ENCODE data around the gene PDZD2. TPM values are rescaled to one million over a fixed set of nuclear protein-coding genes. Genes with fewer than 3 reads are reported as not detected.

PDZD2 gene
- 10 to 100 TPM in 2 of 9 donors, 1 to 10 TPM in 7; 2.8 to 10.3 (median 8.3) TPM for total RNA-seq
- polyA plus RNA-seq = 1 to 10 TPM; 2.2 to 4.3 (median 3.1) TPM
- long read RNA-seq, donor 1 = 0 reads
- long read RNA-seq, donor 2 = 0 reads
- long read RNA-seq, donor 3 = 0 reads
- long read RNA-seq, donor 4, partial matches to known transcripts = 0 of 1 reads
- long read RNA-seq, donor 4, other reads (novel, unspliced or antisense) = 1 of 1 reads
- long read RNA-seq, donor 5, partial matches to known transcripts = 4 of 10 reads
- long read RNA-seq, donor 5, other reads (novel, unspliced or antisense) = 6 of 10 reads
- long read RNA-seq, donor 6, partial matches to known transcripts = 0 of 1 reads
- long read RNA-seq, donor 6, other reads (novel, unspliced or antisense) = 1 of 1 reads
- long read RNA-seq, donor 7, partial matches to known transcripts = 0 of 16 reads
- long read RNA-seq, donor 7, other reads (novel, unspliced or antisense) = 16 of 16 reads
- long read RNA-seq, donor 8 = 0 reads
- long read RNA-seq, donor 9, partial matches to known transcripts = 47 of 47 reads
- long read RNA-seq, donor 9, other reads (novel, unspliced or antisense) = 0 of 47 reads
- long read RNA-seq, donor 10 = 0 reads

- H3K27me3 ChIP-seq = no peaks in the 10 kb centered on the region
- no peaks in the 10 kb centered on the region for H3K36me3 ChIP-seq (replicated peaks in 1 of 2)
- peak within 1 kb of the TSS in 3 of 5 donors; percentile 53 to 60 (median 57) for H3K27ac ChIP-seq
- intact Hi-C loops (cut with DNase I) = no loop called here
- peaks cover 12 to 38% of the 10 kb centered on the region in 2 donors for H3K4me1 ChIP-seq (replicated peaks in 1 of 2)
- peak within 1 kb of the TSS in 3 of 4 donors; percentile 36 to 88 (median 50) for H3K4me3 ChIP-seq
- DNase-seq = peak; percentile 73 to 83 (median 79)
- TF ChIP-seq POLR2A (IDR thresholded peaks at IDR 0.05) = peak in 1 of 2 donors; percentile 30
- peak in 3 of 6 experiments; percentile 41 to 77 (median 74) for TF ChIP-seq CTCF (IDR thresholded peaks at IDR 0.05)
- WGBS, 4 donors = 0% methylated on average over 8 to 70 of the region's 70 CpGs
- no peaks in the 10 kb centered on the region for H3K9me3 ChIP-seq (replicated peaks in 1 of 3)
These were observed at the start of gene PDZD2 for GRCh38 chr5:31638748-31639418. Gene PDZD2 (plus strand): TSS chr5:31639131.

GRCh38 chr5:31593665-31594064 is 45.3 kb upstream of the PDZD2 start:
- peaks cover 3% of the 10 kb centered on the region for H3K27me3 ChIP-seq
- H3K9me3 ChIP-seq (replicated peaks in 1 of 3) = no peaks in the 10 kb centered on the region
- H3K4me3 ChIP-seq = no peak overlapping the region
- 71 to 89% (median 83%) methylated on average over 3 of the region's 3 CpGs for WGBS, 4 donors
- H3K36me3 ChIP-seq (replicated peaks in 1 of 2) = no peaks in the 10 kb centered on the region
- no peak overlapping the region for H3K27ac ChIP-seq
- intact Hi-C loops (cut with DNase I) = no loop called here
- no peaks in the 10 kb centered on the region for H3K4me1 ChIP-seq (replicated peaks in 1 of 2)
- no peak for DNase-seq
- TF ChIP-seq POLR2A (IDR thresholded peaks at IDR 0.05) (no peak), CTCF (IDR thresholded peaks at IDR 0.05) (no peak)

GRCh38 chr5:31596354-31596753 is 42.6 kb upstream of the PDZD2 start:
- no peak for DNase-seq

More at GRCh38 chr5:31596354-31596753, 42.6 kb upstream of the PDZD2 start:
- Histone ChIP-seq H3K4me1 (replicated peaks in 1 of 2) (no peaks in the 10 kb centered on the region), H3K27me3 (peaks cover 3% of the 10 kb centered on the region), H3K36me3 (replicated peaks in 1 of 2) (no peaks in the 10 kb centered on the region), H3K4me3 (no peak overlapping the region), H3K27ac (no peak overlapping the region), H3K9me3 (replicated peaks in 1 of 3) (no peaks in the 10 kb centered on the region)
- intact Hi-C loops (cut with DNase I) = no loop called here
- 60 to 74% (median 67%) methylated on average over 1 of the region's 1 CpG for WGBS, 4 donors
- TF ChIP-seq POLR2A (IDR thresholded peaks at IDR 0.05) = no peak
- no peak for TF ChIP-seq CTCF (IDR thresholded peaks at IDR 0.05)
